HG03108 (cell line): ENCODE results near the gene SLC66A1.

Source experiments
- ATAC-seq: cut with Tn5 transposase; IDR thresholded peaks from one replicate; pipeline ENCODE4 v1.9.1; 2021; ENCODE audit warnings: moderate library complexity; ENCODE audit not compliant: unreplicated experiment

The SLC66A1 gene

DNA sequence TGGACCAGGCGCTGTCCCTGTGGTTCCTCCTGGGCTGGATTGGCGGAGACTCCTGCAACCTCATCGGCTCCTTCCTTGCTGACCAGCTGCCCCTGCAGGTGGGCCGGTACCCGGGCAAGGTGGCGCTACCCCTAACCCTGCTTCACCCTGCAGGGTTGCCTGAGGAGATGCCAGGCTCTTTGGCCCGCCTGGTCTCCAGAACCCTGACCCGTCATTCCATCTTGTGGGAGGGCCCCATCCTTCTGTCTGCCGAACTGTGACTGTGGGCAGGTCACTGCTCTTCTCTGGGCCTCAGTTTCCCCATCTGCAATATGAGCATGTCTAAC lies 12.5 kb downstream of the SLC66A1 start:
- no peak for ATAC-seq

DNA sequence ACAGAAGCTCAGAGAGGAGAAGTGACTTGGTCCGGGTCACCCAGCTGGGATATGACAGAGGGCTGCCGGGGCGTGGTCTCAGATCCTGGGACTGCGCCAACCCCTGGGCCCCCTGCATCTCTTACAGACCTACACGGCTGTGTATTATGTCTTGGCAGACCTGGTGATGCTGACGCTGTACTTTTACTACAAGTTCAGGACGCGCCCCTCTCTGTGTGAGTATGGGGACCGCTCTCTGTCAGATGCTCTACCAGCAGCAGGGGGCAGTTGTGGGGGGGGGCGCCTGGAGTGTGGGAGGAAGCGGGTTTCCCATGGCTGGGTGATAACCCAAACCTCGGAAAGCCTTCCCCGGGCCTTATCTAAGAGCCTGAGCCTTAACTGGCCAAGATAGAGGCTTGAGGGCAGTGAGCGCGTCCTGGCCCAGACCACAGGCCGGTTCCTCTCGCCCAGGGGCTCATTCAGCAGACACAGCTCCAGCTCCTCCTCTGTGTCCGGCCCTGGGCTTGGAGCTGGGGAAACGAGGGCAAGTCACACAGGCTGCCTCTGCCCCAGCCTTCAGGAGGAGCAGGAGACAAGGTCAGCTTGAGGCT lies 13.3 kb downstream of the SLC66A1 start:
- no peak for ATAC-seq

DNA sequence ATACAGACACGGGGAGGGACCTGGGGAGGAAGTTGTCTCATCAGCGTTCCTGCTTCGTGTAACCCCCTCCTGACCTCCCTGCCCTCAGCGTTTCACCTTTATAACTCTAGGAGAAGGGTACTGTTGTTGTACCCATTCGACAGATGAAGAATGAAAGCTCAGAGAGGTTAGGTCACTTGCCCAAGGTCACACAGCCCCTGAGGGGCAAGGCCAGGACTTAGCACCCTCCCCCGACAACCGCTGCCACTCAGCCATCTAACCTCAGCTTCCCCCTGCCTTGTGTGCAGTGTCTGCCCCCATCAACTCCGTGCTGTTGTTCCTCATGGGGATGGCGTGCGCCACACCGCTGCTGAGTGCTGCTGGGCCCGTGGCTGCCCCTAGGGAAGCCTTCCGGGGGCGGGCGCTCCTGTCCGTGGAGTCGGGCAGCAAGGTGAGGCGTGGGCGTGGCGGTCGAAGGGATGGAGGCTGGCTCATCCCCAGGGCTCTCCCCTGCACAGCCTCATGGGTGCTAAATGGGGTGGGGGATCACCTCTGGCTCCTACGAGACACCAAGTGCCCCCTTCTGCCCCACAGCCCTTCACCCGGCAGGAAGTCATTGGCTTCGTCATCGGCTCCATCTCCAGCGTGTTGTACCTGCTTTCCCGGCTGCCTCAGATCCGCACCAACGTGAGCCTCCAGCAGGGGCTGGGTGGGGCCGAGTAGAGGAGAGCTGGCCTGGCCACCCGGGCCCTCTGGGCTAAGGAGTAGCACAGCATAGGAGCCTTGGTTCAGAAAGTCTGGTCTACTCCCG lies 14.0 kb downstream of the SLC66A1 start:
- no peak for ATAC-seq

DNA sequence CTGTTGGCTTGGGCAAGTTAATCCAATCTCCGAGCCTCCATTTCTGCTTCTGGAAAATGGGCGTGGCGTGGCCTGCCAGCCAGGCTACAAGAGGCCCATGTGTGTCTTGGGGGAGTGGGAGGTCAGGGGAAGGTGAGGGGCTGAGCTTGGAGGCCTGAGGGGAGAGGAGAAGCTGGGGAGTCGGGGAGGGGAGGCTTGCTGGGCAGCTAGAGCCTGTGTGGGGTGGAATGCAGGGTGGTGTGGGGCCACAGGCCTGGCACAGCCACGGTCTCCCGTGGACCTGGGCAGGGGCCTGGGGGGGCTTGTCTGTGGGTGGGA lies 14.6 kb downstream of the SLC66A1 start:
- no peak for ATAC-seq

DNA sequence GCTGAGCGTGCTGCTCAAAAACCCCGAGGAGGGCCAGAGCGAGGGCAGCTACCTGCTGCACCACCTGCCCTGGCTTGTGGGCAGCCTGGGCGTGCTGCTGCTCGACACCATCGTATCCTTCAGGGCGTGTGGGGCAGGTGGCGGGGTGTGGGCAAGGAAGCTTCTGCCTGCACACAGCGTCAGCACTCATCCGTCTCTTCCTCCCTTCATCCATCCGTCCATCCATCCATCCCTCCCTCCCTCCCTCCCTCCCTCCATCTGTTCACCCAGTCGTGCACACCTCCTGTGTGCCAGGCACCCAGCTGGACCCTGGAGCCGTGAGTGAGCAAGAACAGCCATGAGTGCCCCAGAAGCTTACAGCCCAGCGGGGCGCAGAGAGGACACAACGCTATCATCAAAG lies 15.2 kb downstream of the SLC66A1 start:
- ATAC-seq: no peak

DNA sequence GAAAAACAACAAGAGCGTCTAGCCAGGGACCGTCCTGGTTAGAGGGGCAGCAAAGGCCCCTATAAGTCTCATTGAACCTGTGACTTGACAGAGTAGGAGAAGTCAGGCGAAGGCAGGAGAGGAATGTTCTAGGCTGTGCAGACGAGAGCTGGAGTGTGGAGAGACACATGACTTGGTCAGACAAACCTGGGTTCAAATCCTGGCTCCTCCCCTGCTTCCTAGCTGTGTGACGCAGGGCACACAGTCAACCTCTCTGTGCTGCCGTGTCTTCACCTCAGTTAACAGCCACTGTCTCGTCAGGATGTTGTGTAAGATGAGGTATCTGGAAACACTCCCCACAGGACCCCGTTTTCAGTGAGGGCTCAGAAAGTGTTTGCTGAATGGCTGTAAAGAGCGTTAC lies 15.6 kb downstream of the SLC66A1 start:
- ATAC-seq: no peak

DNA sequence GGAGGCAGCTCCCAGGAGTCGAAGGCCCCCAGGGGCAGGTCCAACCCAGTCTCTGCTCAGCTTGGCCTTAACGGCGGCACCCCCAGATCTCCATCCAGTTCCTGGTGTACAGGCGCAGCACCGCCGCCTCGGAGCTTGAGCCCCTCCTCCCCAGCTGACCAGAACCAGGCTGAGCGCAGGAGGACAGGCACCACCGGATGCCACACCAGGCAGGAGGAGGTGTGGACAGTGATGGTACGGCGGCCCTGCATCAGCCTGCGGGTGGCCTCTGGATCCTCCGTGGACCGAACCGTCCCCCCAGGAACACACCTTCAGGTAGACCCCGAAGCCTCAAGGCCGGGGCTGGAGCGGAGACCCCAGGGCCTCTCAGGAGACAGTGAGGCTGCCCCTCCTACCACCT lies 16.4 kb downstream of the SLC66A1 start:
- no peak for ATAC-seq

DNA sequence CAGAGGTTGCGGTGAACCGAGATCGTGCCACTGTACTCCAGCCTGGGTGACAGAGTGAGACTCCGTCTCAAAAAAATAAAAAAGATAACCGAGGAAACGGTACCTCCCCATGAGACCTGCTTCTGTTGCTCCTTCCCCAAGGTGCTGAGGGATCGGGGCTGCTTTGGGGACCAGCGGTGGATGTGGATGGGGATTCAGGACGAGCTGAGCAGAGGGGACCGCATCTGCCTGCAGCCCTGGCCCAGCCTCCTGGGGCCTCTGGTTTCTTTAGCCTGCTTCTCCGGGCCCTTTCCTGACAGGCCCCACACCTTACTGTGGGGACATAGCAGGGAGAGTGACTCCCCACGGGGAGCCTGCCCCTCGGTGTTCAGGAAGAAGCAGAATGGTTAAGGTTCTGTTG lies 17.1 kb downstream of the SLC66A1 start:
- ATAC-seq: no peak

DNA sequence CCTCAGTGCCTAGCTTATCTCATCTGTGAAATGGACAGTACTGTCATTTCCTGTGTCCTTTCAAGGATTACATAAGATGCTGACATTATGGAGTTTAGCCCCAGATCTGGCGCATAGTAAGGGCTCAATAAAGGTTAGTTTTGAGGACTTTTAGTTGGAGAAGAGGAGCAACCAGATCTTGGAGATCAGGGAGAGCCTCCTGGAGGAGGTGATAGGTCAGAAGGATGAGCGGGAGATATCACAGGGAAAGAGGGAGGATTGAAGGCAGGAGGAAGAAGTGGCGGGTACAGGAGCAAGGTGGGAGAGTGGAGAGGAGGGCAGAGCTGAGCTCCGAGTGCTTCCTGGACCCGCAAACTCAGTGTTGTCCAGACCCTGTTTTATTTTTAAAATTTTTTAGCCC lies 17.5 kb downstream of the SLC66A1 start:
- no peak for ATAC-seq

DNA sequence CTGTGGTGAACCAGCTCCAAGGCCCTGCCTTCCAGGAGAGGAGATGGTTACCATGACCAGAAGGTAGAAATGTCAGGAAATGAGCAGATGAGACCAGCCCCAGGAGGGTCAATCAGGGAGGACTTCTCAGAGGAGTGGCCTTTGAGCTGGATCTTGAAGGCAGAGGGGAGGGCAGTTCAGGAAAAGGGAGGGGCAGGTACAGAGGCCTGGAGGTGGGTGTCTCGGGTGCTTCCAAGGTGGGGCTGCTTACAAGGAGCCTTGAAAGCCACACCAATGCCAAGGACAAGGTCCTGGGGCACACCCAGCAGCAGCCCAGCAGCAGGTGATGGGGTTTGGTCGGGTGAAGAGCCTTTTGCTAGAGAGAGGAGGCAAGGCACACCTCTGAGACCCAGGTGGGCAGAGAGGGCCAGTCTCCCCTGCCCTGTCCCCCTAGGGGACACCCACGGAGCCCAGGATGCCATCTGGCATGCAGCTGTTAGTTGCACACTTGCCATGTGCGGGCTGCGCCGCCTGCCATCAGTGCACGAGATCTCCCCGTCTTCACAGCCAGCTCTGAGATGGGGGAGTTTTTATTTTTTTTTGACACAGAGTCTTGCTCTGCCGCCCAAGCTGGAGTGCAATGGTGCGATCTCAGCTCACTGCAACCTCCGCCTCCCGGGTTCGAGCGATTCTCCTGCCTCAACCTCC lies 18.5 kb downstream of the SLC66A1 start:
- ATAC-seq: no peak

DNA sequence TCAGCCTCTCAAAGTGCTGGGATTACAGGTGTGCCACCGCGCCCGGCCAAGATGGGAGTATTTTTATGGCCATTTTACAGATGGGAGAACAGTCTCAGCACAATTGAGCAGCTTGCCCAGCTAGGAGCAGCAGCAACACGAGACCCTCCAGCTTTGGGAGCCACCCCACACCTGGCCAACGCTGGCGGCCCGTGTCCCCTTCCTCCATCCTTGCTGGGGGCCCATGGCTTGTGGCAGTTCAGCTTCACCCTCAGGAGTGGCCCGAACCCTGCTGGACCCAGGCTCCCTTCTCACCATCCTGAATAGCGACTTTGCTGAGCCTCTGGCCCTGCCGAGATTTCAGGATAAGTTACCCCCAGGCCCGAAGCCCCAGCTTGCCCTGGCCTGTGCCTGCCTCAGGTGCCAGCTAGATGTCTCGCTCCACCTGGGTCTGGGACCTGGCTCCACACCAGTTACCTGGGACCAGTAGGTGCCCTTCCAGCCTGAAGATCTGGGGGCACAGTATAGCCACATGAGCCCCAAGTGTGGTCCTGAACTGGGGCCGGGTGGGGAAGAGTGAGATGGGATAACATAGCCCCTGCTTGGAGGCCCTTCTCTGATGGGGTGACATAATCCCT lies 19.2 kb downstream of the SLC66A1 start:
- no peak for ATAC-seq

DNA sequence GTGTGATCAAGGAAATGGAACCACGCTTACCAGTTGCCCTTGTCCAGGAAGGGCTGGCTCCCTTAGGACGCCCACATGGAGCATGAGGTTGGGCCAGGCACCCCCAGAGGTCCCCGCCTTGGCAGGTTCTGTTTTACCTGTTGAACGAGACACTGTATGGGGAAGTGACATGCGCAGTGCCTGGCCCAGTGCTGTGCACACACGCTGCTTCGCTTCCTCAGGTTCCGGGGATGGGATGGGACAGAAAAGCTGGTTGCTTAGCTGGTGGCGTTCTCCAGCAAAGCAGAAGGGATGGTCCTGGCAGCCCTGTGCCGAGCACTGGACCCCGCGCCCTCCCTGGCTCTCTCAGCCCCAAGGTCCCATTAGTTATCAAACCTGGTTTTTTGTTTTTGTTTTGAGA lies 20.7 kb downstream of the SLC66A1 start:
- ATAC-seq: no peak

DNA sequence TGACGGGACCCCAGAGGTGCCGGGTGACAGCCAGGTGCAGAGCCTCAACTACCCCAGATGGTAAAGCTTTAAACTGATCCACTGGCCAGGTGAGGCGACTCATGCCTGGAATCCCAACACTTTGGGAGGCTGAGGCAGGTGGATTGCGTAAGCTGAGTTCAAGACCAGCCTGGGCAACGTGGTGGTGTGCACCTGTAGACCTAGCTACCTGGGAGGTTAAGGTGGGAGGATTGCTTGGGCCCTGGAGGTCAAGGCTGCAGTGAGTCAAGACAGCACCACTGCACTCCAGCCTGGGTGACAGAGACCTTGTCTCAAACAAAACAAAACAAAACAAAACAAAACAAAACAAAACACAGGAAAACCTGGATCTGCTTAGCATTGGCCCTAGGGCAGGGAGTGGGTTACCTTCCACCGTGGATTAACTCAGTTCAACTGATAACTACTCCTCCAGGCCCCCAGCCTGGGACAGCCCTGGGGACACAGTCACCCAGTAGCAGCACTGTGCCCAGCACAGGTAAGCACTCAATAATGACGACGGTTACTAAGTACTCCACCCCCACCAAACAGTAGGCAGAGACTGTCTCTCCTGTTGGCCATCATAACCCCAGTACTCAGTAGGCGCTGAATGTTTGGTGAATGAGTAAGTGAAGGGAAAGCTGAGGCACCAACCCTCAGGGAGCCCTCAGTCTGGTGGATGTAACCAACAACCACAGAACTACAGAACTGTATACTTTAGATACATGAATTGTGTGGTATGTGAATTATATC lies 21.6 kb downstream of the SLC66A1 start:
- ATAC-seq: no peak

DNA sequence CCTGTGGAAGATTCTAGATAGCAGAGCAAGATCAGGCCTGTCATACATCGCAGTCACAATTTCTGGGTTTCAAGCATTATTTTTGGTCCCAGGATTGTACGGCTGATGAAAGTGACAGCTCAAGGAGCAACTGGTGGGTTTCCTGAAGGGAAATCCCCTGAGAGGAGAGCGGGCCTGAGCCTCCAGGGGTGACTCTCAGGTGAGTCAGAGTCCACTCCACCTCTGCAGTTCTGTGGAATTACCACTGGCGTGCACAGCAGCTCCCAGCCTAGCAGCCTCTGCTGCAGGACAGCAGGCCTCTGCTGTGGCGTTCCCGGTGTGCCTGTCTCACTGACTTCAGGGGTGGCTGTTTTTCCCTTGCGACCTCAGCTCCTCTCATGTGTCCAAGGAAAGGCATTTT lies 24.4 kb downstream of the SLC66A1 start:
- ATAC-seq: no peak

DNA sequence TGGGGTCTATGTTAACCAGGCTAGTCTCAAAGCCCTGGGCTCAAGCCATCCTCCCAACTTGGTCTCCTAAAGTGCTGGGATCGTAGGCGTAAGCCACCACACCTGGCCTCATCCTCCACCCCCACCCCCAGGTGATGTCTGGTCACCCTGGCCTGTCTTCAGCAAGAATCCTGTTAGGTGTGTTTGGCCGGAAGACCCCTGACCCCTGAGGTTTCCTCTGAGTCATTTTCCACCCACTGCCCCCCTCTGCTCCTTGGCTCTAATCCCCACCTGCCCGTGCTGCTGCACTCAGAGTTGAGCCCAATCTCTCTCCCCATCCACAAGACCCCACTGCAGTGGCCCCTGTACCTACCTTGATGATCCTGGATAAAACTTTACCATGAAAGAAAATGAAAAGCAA lies 25.2 kb downstream of the SLC66A1 start:
- no peak for ATAC-seq

DNA sequence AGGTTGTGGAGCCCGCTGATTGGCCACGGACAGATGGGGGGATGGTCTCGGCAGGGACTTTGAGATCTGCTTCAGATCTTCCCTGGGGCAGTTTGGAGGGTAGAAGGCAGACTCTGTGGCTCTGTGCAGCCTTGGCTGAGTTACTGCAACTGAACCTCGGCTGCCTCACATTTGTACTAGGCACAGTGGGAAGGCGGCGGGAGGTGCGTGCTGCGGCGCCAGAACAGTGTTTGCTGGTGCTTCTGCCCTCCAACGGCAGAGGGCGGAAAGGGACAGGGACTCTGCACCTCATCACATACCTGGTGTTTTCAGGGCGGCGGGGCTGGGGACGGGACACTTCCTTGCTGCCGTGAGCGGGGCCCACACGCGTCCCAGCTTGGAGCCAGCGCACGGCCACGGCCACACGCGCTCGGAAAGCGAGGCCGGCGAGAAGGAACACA lies 26.2 kb downstream of the SLC66A1 start:
- no peak for ATAC-seq

DNA sequence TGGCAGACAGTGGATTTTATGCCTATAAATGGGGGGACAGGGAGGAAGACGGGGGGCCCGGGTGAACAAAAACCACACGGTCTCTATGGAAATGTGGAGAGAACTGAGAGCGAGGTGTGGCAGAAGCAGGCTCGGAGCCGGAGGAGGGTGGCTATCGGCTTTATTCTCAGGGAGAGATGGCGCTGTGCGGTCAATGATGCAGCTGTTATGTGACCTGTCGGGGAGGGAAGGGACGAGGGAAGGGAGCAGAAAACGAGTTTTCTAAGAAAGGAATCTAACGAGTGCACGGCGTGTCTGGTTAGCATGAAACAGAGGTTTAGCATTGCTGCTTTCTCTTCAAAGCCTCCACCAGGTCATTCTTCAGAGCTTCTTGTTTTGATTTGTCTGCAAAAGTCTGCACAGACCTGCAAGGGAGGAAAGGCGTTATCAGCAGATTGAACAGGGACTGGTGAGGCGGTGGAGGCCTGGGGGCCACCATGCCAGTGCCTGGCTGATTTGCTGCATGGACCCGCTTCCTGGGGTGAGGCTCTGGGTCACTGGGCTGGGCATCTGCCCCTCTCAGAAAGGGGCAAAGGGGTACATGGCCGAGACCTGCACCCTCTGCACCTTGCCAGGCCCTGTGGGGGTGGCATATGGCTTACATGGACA lies 27.2 kb downstream of the SLC66A1 start:
- ATAC-seq: no peak

DNA sequence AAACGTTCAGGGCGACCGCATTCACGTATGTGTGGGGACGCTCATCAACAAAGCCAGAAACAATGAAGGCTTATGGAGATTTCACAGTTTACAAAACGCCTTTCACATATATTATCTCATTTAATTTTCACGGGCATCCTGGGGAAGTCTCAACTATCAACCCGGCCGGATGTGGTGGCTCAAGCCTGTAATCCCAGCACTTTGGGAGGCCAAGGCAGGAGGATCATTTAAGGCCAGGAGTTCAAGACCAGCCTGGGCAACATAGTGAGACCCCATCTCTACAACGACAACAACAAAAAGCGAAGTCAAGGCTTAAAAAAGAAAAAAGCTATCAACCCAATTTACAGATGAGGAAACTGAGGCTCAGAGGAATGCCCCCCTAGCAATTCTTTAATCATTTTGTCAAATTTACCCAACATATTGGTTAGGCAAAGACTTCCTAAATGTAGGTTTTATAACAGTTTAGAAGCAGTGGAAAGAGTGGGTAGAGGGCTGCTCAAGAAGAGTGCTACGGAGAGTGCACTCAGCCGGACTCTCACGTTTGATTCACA lies 28.3 kb downstream of the SLC66A1 start:
- ATAC-seq: no peak

DNA sequence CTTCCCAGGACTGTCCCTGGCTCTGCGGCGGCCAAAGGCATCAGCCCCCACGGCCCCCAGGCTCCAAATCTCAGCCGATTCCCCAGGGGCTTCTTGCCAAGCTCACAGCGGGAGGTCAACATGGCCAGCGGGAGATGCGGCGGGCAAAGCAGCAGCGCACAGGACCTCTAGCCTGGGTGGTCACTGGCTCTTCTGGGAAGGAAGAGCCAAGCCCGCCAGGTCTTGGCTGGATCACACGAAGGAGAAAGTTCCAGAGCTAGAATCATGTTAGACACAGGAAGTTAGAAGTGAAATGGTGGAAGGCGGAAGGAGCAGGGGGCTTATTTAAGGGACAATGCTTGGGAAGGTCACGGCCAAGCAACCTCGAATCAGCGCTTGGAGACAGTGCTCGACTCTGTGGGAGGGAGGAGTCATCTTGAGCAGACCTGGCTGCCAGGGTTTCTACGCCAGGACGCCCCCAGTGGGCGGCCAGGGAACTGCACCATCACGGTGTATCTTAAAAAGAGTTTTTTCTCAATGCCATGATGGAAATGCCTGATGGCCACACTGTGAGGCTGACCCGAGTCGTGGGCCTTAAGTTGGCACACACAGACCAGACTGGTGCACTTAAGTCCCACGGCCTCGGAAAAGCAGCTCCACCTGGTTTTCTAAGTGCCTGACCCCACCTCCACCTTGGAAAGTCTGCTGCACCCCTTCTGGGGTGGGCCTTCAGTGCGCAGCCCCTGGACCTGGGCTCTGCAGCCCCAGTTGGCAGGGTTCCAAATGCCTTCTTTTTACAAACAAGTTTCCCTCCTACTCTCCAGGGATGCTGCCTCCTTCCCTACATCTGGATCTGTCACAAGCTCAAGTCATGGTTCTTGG lies 29.3 kb downstream of the SLC66A1 start:
- no peak for ATAC-seq
